Endothelial cell (in vitro differentiated cells): ENCODE results near the gene TRPM5. TPM values are rescaled to one million over a fixed set of nuclear protein-coding genes. Genes with fewer than 3 reads are reported as not detected.
"Not testable (repeated sequence)": the region's sequence is repeated elsewhere in the genome, so short reads cannot be mapped to it uniquely, and the experiment has no call there.

Experiments
- DNase-seq: peaks from one replicate; pipeline ENCODE4 v3.0.0; 2021; ENCODE audit warnings: low spot score
- H3K27ac Mint-ChIP-seq: one replicate; pipeline ENCODE4 v1.8.0; 2021; ENCODE audit warnings: mixed read lengths, inconsistent platforms; ENCODE audit not compliant: unreplicated experiment
- H3K27me3 Mint-ChIP-seq: one replicate; pipeline ENCODE4 v1.8.0; 2021; ENCODE audit warnings: mild to moderate bottlenecking, moderate library complexity, mixed read lengths, inconsistent platforms; ENCODE audit not compliant: unreplicated experiment
- H3K36me3 Mint-ChIP-seq: one replicate; pipeline ENCODE4 v1.8.0; 2021; ENCODE audit warnings: mild to moderate bottlenecking, low read depth, mixed read lengths, inconsistent platforms; ENCODE audit not compliant: unreplicated experiment
- H3K4me1 Mint-ChIP-seq: one replicate; pipeline ENCODE4 v1.8.0; 2021; ENCODE audit warnings: mild to moderate bottlenecking, mixed read lengths, inconsistent platforms; ENCODE audit not compliant: unreplicated experiment
- H3K4me3 Mint-ChIP-seq: one replicate; pipeline ENCODE4 v1.8.0; 2021; ENCODE audit warnings: mild to moderate bottlenecking, mixed read lengths, inconsistent platforms; ENCODE audit not compliant: unreplicated experiment
- H3K9me3 Mint-ChIP-seq: one replicate; pipeline ENCODE4 v1.8.0; 2021; ENCODE audit warnings: mixed read lengths, inconsistent platforms; ENCODE audit not compliant: unreplicated experiment
- total RNA-seq: library from RNA; stranded (reverse); fragmentation: NEBNext Ultra II Directional; extraction: Animal tissue kit (Norgen Biotek cat#: 25700); gene quantifications from one replicate; pipeline ENCODE4 v1.2.1, GENCODE V29; 2021; ENCODE audit not compliant: unreplicated experiment
- TF ChIP-seq, protein P1 (sequence below): fragments of 200-600 bp; sonication (generic); IDR thresholded peaks from one replicate; pipeline ENCODE4 v1.5.0; 2021; ENCODE audit warnings: antibody characterized with exemption; ENCODE audit not compliant: unreplicated experiment

TRPM5 gene
- total RNA-seq, 1 donor from 2014 or later, result 0.38 TPM

DNA sequence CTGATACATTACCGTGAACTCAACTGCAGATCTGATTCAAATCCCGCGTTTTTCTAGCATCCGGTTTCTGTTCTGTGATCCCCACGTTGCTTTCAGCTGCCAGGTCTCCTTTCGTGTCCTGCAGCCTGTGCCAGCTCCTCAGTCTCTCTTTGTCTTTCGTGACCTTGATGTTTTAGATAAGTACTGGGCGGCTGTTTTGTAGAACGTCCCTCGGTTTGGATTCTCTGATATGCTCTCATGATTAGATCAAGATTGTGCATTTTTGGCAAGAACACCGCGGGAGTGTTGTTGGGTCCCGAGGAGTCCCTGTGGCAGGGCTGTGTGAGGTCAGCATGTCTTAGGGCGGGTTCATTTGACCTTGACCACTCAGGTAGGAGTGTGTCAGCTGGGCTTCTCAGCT is 39.1 kb upstream of the TRPM5 start:
- H3K27me3 Mint-ChIP-seq, result peaks cover 6% of the 10 kb centered on the region
- no peak overlapping the region for H3K27ac Mint-ChIP-seq
- TF ChIP-seq, protein P1, sequence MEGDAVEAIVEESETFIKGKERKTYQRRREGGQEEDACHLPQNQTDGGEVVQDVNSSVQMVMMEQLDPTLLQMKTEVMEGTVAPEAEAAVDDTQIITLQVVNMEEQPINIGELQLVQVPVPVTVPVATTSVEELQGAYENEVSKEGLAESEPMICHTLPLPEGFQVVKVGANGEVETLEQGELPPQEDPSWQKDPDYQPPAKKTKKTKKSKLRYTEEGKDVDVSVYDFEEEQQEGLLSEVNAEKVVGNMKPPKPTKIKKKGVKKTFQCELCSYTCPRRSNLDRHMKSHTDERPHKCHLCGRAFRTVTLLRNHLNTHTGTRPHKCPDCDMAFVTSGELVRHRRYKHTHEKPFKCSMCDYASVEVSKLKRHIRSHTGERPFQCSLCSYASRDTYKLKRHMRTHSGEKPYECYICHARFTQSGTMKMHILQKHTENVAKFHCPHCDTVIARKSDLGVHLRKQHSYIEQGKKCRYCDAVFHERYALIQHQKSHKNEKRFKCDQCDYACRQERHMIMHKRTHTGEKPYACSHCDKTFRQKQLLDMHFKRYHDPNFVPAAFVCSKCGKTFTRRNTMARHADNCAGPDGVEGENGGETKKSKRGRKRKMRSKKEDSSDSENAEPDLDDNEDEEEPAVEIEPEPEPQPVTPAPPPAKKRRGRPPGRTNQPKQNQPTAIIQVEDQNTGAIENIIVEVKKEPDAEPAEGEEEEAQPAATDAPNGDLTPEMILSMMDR, result no peak
- no peak overlapping the region for H3K4me3 Mint-ChIP-seq
- peaks cover under 1% of the 10 kb centered on the region for H3K9me3 Mint-ChIP-seq
- H3K4me1 Mint-ChIP-seq, result no peaks in the 10 kb centered on the region
- DNase-seq, result no peak
- H3K36me3 Mint-ChIP-seq, result peaks cover 42% of the 10 kb centered on the region

DNA sequence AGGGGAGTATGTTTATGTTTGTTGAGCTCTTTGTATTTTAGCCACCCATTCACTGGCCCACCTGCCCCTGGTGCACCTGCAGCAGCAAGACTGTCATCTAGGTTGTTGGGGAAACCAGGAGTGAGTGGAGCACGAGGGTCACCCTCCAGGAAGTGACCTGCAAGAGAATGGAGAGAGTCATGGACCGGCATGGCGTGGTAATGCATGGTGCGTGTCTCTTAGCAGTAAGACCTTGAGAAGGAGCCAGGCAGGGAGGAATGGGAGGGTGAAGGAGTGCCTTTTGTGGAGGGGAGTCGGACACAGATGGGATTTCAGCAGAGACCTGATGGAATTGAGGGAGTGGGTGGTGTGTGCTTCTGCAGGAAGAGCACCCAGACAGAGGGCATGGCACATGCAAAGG is 38.4 kb upstream of the TRPM5 start:
- H3K4me3 Mint-ChIP-seq, result no peak overlapping the region
- peaks cover 6% of the 10 kb centered on the region for H3K27me3 Mint-ChIP-seq
- TF ChIP-seq, protein P1, result no peak
- peak overlapping the region; percentile 5 for H3K27ac Mint-ChIP-seq
- no peak for DNase-seq
- no peaks in the 10 kb centered on the region for H3K4me1 Mint-ChIP-seq
- peaks cover 7% of the 10 kb centered on the region for H3K9me3 Mint-ChIP-seq
- H3K36me3 Mint-ChIP-seq, result peaks cover 49% of the 10 kb centered on the region

DNA sequence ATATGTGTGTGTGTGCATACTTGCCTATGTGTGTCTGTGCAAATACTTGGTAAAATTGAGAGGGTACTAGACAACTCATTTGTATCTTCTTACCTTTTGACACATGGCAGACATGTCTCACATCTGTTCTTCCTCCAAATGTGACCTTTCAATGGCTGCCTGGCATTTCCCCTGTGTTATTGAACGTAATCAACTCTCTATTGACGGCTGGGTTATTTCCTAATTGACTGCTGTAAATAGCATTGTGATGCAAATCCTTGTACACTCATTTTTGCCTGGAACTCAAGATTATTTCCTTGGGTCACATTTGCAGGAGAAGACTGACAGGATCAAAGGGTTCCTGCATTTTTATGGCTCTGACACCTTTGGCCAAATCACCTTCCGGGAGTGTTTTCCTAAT is 37.9 kb upstream of the TRPM5 start:
- H3K4me3 Mint-ChIP-seq, result no peak overlapping the region
- H3K27ac Mint-ChIP-seq, result no peak overlapping the region
- H3K36me3 Mint-ChIP-seq, result peaks cover 51% of the 10 kb centered on the region
- H3K27me3 Mint-ChIP-seq, result peaks cover 6% of the 10 kb centered on the region
- TF ChIP-seq, protein P1, result no peak
- H3K9me3 Mint-ChIP-seq, result peaks cover 9% of the 10 kb centered on the region
- no peak for DNase-seq
- no peaks in the 10 kb centered on the region for H3K4me1 Mint-ChIP-seq

DNA sequence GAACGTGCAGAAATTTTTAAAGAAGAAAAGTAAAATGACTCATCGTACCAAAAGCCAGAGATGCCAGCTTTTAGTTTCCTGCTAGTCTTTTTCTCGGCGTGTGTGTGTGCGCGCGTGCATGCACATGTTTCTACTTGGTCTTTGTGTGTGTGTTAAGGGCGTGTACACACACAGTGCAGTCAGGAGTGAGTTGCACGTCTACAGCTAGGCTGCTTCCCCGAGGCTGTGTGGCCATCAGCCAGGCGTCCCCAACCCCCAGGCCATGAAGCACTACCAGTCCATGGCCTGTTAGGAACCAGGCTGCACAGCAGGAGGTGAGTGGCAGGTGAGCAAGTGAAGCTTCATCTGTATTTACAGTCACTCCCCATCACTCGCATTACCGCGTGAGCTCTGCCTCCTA is 36.9 kb upstream of the TRPM5 start:
- TF ChIP-seq, protein P1, result no peak

DNA sequence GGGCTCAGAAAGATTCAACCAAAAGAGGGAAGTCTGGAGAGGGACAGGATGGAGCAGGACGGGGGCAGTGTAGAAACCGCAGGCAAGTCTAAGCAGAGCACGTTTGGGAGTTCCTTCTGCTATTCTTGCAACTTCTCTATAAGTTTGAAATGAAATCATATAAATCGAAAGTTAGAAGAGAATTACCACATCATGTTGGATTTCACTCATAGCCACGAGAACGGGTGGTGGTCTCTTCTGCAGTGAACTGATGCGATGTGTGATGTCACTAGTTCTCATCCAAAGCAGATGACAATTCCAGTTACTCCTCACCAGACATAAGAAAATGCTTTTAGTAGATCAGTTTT is 36.5 kb upstream of the TRPM5 start:
- peaks cover 9% of the 10 kb centered on the region for H3K9me3 Mint-ChIP-seq
- TF ChIP-seq, protein P1, result no peak
- H3K27ac Mint-ChIP-seq, result no peak overlapping the region
- no peak for DNase-seq
- no peaks in the 10 kb centered on the region for H3K4me1 Mint-ChIP-seq
- H3K4me3 Mint-ChIP-seq, result no peak overlapping the region
- H3K36me3 Mint-ChIP-seq, result peaks cover 52% of the 10 kb centered on the region
- H3K27me3 Mint-ChIP-seq, result peaks cover 6% of the 10 kb centered on the region

More for the DNA sequence above, 36.9 kb upstream of the TRPM5 start:
- peaks cover 6% of the 10 kb centered on the region for H3K27me3 Mint-ChIP-seq
- peaks cover 53% of the 10 kb centered on the region for H3K36me3 Mint-ChIP-seq
- peaks cover 9% of the 10 kb centered on the region for H3K9me3 Mint-ChIP-seq
- no peaks in the 10 kb centered on the region for H3K4me1 Mint-ChIP-seq
- no peak overlapping the region for H3K27ac Mint-ChIP-seq
- DNase-seq, result no peak
- H3K4me3 Mint-ChIP-seq, result no peak overlapping the region

DNA sequence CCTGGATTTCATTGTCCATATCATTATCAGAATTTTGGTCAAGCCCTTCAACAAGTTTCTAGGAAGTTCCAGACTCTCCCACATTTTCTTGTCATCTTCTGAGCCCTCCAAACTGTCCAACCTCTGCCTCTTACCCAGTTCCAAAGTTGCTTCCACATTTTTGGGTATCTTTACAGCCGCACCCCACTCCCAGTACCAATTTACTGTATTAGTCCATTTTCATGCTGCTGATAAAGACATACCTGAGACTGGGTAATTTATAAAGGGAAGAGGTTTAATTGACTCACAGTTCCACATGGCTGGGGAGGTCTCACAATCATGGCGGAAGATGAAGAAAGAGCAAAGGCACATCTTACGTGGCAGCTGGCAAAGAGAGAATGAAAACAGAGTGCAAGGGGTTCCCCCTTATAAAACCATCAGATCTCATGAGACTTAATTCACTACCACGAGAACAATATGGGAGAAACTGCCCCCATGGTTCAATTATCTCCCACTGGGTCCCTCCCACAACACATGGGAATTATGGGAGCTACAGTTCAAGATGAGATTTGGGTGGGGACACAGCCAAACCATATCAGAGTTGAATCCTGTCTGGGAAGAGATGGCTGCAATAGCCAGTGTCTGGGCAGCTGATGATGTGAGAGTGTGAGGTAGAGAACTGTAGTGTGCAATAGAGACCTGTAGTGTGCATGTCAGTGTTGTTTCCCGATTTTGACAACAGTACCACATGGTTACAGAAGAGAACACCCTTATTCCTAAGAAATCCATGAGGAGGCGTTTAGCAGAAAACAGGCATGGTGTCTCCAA is 36.0 kb upstream of the TRPM5 start:
- not testable (repeated sequence) for H3K9me3 Mint-ChIP-seq, H3K27me3 Mint-ChIP-seq, H3K4me1 Mint-ChIP-seq, H3K27ac Mint-ChIP-seq, DNase-seq
- H3K4me3 Mint-ChIP-seq, result peak overlapping the region; percentile 17
- H3K36me3 Mint-ChIP-seq, result peaks cover 47% of the 10 kb centered on the region
